Measurements from ENCODE around the gene SGMS2. TPM values are rescaled to one million over a fixed set of nuclear protein-coding genes. Genes with fewer than 3 reads are reported as not detected.

The SGMS2 gene
- total and polyA plus RNA-seq, 9 of the 15 experiments (the other 6 are each of a cell fraction or from before 2014, with no cell fraction given) = 0.07 to 0.25 (median 0.11) TPM; not detected in 5

DNA sequence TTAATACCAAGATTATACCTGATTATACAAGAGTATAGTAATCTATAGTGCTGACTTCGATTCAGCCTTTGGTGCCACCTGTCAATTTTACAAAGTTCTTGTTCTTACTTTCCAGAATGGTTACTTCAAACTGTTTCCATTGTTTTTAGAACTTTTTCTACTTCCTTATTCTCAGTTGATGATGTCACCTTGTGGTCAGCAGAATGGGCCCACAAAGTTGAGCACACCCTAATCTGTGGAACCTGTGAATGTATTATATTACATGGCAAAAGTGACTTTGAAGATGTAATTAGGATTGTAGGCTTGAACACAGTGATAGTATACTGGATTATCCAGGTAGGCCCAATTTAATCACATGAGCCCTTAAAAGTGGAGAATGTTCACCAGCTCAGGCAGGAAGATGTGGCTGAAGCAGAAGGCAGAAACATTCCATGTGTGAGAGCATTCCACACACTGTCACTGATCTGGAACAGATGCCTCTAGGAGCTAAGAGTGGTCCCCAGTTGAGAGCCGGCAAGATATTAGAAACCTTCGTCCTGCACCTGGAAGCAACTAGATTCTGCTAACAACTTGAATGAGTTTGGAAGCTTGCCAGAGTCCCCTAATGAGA, 6.3 kb upstream of the SGMS2 start:
- H4K20me1 ChIP-seq (replicated peaks; ENCODE audit: control insufficient read depth, insufficient read depth, low read length) = no peaks in the 10 kb centered on the region
- POLR2A ChIA-PET = interaction anchor here (0.9 kb wide), 1 partner anchor 78 kb away, joined by 3 read pairs; no protein-coding TSS in a partner anchor
- no peak overlapping the region; the same call in 1 of the 2 replicates for H2AFZ ChIP-seq (ENCODE audit: low read depth, low read length)
- no peak overlapping the region for H3K4me3 ChIP-seq
- ATAC-seq (no peak), FAIRE-seq (no peak), DNase-seq (ENCODE audit: extremely low read depth in 1 of 4, low spot score in 3 of 4) (no peak)
- no peaks in the 10 kb centered on the region for H3K9me1 ChIP-seq (ENCODE audit: control insufficient read depth, insufficient read depth, low read length)
- H3K27me3 ChIP-seq (ENCODE audit: control insufficient read depth in 2 of 2, insufficient read depth in 2 of 2, low read length in 2 of 2) = peaks cover 0 to 4% of the 10 kb centered on the region in 2 experiments; a peak in 3 of 5 replicates
- H3K4me1 ChIP-seq (replicated peaks in 1 of 2; ENCODE audit: control insufficient read depth in 2 of 2, insufficient read depth in 2 of 2, low read length in 2 of 2) = no peaks in the 10 kb centered on the region; a peak in 1 of 5 replicates
- intact Hi-C loops (cut with micrococcal nuclease) (no loop called here), in situ Hi-C loops (cut with MboI) (no loop called here)
- H3K27ac ChIP-seq (ENCODE audit: extremely low read depth, low read depth, low read length) = no peak overlapping the region
- H3K79me2 ChIP-seq (ENCODE audit: control insufficient read depth, insufficient read depth, low read length) = no peaks in the 10 kb centered on the region
- no peaks in the 10 kb centered on the region for H3K9me3 ChIP-seq (replicated peaks; ENCODE audit: control insufficient read depth, insufficient read depth, low read depth, low read length)
- H3K36me3 ChIP-seq (ENCODE audit: control insufficient read depth, insufficient read depth, low read length) = no peaks in the 10 kb centered on the region
- WGBS (ENCODE audit: insufficient coverage, low coverage, missing lambda C conversion rate) = 2% methylated on average over 3 of the region's 3 CpGs
- no peak overlapping the region for H3K4me2 ChIP-seq (ENCODE audit: insufficient read depth, low read length)
- CTCF ChIA-PET (ENCODE audit: low intra/inter-chr PET ratio) = no interaction called here
- no TSS peak for BruUV-seq (replicated peaks)
- no peak for TF ChIP-seq ATF1 (CRISPR knock-in tag; IDR thresholded peaks at IDR 0.05)
- no peak for TF ChIP-seq ATF1 (tag; IDR thresholded peaks at IDR 0.05)
- TF ChIP-seq MCM2 (IDR thresholded peaks at IDR 0.05; ENCODE audit: low read depth) = no peak
- 0 out of 2 replicates have a peak, but pooled peaks have one; percentile 9 for TF ChIP-seq CREM (IDR thresholded peaks at IDR 0.05; ENCODE audit: low read depth)
- peak; percentile 57 for TF ChIP-seq ATF7 (IDR thresholded peaks at IDR 0.05)
- peak; percentile 71; the same call in 1 of the 2 replicates for TF ChIP-seq ATF3 (IDR thresholded peaks at IDR 0.05)
- no peak for TF ChIP-seq ATF3 (CRISPR knock-in tag; conservative IDR thresholded peaks at IDR 0.05)
- no peak for TF ChIP-seq JUND (IDR thresholded peaks at IDR 0.05; ENCODE audit: borderline replicate concordance, low read depth, low read length)
- TF ChIP-seq JUND (tag; IDR thresholded peaks at IDR 0.05; ENCODE audit: borderline replicate concordance, low read depth, low read length) = peak; percentile 80; the same call in 2 of the 3 replicates
- TF ChIP-seq NFIC (IDR thresholded peaks at IDR 0.05) = 0 out of 2 replicates have a peak, but pooled peaks have one; percentile 14
- H3K9ac ChIP-seq (ENCODE audit: insufficient read depth in 1 of 2, low read depth in 2 of 2, low read length in 2 of 2) = no peak overlapping the region
